Bronchial epithelial cell (primary cell): ENCODE measurements around the gene CCAR1. TPM values are rescaled to one million over a fixed set of nuclear protein-coding genes. Genes with fewer than 3 reads are reported as not detected.
A peak's percentile ranks its signal among the peaks of the same experiment; 100 is the strongest.
"Not testable (repeated sequence)": the region's sequence is repeated elsewhere in the genome, so short reads cannot be mapped to it uniquely, and the experiment has no call there.

Source experiments
- DNase-seq: peaks from one replicate; pipeline ENCODE4 v3.0.0-alpha.2; 2010; ENCODE audit warnings: low read depth
- FAIRE-seq: peaks from 2 replicates; lab custom pipeline; 2011; peaks lifted over from hg19 to GRCh38; lab: Jason Lieb, UNC
- H3K27me3 ChIP-seq: 2 replicates; pipeline ENCODE4 v1.5.1; 2011; ENCODE audit warnings: low read length; ENCODE audit not compliant: control insufficient read depth, insufficient read depth
- H3K36me3 ChIP-seq: 2 replicates; pipeline ENCODE4 v1.5.1; 2011; ENCODE audit warnings: low read length; ENCODE audit not compliant: control insufficient read depth, insufficient read depth
- H3K4me3 ChIP-seq: 2 replicates; pipeline ENCODE4 v1.5.1; 2011; ENCODE audit warnings: mild to moderate bottlenecking, low read depth, low read length, control low read depth
- CTCF ChIP-seq: IDR thresholded peaks from 2 replicates; pipeline ENCODE4 v1.5.1; 2011; ENCODE audit warnings: mild to moderate bottlenecking, moderate library complexity, low read length, control low read depth, inconsistent platforms; ENCODE audit not compliant: insufficient read depth, severe bottlenecking
- total RNA-seq: library from RNA; depleted of rRNA; stranded (reverse); fragments of >200 nt; gene quantifications from 2 replicates; pipeline ENCODE4 v1.2.1, GENCODE V29; 2014

The CCAR1 gene
- total RNA-seq, 1 donor from 2014 or later: 19.2 TPM

DNA sequence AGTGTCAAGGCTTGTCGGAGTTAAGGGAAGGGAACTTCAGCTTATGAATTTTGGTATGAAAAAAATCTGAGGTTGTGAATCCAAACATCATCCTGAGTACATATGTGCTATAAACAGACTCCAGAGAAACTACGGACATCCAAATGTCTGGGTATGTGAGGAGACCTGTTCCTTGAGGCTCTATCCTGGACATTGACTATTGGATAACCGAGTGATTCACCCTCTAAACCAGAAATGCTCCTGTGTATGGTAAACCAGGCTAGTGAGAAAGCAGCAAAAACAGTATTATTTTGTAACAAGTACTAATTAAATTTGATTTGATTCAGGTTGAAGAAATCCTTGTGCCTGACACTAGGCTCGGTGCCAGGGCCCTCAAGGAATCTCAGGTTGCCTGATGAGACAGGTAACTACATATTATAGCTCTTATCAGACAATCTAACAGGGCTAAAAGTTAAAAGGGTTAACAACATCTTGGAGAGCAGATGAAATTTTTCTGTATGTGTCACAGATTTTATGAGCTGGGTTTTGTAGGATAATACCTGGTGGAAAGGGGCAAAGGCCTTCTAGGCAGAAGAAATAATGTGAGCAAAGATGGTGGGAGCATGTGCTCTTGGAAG is 95.9 kb downstream of the CCAR1 start:
- FAIRE-seq (no peak), DNase-seq (no peak)
- H3K4me3 ChIP-seq: no peak overlapping the region
- no peaks in the 10 kb centered on the region for H3K27me3 ChIP-seq
- no peaks in the 10 kb centered on the region for H3K36me3 ChIP-seq
- TF ChIP-seq CTCF: no peak

DNA sequence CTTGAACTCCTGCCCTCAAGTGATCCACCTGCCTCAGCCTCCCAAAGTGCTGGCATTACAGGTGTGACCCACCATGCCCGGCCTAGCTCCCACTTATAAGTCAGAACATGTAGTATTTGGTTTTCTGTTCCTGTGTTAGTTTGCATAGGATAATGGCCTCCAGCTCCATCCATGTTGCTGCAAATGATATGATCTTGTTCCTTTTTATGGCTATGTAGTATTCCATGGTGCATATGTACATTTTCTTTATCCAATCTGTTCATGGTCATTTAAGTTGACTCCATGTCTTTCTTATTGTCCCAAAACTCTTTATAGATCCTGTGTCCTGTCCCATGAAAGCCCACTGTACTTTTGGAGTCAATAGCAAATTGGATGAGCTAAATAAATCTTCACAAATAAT is 99.3 kb downstream of the CCAR1 start:
- not testable (repeated sequence) for H3K36me3 ChIP-seq, FAIRE-seq, H3K4me3 ChIP-seq, DNase-seq, H3K27me3 ChIP-seq

GRCh38 chr10:68822626-68823025 is 101.6 kb downstream of the CCAR1 start:
- H3K27me3 ChIP-seq, FAIRE-seq, DNase-seq, H3K4me3 ChIP-seq, H3K36me3 ChIP-seq: not testable (repeated sequence)

DNA sequence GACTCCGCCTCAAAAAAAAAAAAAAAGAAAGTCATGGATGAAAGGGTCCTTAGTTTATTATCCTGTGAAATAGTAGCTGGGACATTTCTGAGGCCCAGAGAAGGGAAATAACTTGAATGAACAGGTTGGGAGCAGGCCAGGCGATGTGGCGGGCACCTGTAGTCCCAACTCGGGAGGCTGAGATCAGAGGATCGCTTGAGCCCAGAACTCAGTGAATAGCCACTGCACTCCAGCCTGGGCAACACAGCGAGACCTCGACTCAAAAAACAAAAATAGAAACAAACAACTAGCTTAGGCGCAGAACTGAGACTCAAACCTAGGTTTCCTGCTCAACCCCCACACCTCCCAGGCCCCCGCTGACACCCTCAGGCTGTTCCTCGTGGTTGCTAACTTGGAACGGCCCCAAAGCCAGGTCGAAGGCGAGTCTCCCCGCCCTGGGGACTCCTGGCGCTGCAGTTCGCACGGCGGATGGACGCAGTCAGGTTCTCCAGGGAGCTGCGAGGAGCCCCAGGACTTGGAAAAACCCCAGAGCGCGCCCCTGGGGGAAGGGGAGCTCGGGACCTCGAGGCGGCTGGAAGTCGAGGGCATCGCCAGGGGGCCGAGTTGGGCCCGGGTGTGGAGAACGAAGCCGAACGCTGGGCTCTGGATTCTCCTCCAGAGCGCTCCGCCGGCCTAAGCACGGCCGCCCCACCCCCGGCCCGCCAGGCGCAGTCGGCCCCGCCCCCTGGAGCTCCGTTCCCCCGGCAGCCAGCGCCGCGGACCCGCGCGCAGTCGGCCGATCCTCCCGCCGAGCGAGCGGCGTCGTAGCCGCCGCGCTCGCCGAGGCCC is 105.9 kb downstream of the CCAR1 start, which contains the start of gene STOX1:
STOX1 (plus strand) TSS at position 768 of the 828 bp plus-strand sequence. CDS start 93 bp downstream, outside the sequence.
- peaks cover 4% of the 10 kb centered on the region for H3K27me3 ChIP-seq
- no peak for TF ChIP-seq CTCF
- peak within 1 kb of the TSS; percentile 39 for H3K4me3 ChIP-seq
- DNase-seq (peak; percentile 22), FAIRE-seq (no peak)
- H3K36me3 ChIP-seq: no peaks in the 10 kb centered on the region

DNA sequence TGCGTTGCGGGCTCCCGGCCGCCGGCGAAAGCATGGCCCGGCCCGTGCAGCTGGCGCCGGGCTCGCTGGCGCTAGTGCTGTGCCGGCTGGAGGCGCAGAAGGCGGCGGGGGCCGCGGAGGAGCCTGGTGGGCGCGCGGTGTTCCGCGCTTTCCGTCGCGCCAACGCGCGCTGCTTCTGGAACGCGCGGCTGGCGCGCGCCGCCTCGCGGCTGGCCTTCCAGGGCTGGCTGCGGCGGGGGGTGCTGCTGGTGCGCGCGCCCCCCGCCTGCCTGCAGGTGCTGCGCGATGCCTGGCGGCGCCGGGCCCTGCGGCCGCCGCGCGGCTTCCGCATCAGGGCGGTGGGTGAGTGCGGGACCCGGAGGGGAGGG is 106.5 kb downstream of the CCAR1 start:
- not testable (repeated sequence) for H3K36me3 ChIP-seq, FAIRE-seq

DNA sequence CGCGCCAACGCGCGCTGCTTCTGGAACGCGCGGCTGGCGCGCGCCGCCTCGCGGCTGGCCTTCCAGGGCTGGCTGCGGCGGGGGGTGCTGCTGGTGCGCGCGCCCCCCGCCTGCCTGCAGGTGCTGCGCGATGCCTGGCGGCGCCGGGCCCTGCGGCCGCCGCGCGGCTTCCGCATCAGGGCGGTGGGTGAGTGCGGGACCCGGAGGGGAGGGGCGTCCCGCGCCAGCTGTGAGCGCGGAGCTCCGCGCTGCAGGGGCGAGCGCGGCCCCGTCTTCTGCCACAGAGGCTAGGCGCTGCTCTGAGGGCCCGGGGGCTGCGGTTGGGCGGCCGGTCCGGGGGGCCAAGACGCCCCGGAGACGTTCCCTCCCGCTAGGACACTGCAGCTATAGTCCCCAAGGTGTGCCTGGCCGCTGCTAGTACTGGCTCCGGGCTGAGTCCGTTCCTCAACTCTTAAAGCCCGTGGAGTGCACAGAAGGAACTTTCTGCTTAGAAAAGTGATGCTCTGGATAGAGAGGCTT is 107.1 kb downstream of the CCAR1 start:
- H3K36me3 ChIP-seq, H3K4me3 ChIP-seq, H3K27me3 ChIP-seq, DNase-seq, FAIRE-seq: not testable (repeated sequence)

More for the DNA sequence above, 106.5 kb downstream of the CCAR1 start:
- not testable (repeated sequence) for DNase-seq, H3K27me3 ChIP-seq
- H3K4me3 ChIP-seq: peak overlapping the region; percentile 39

GRCh38 chr10:68828833-68829232 is 107.8 kb downstream of the CCAR1 start:
- Histone ChIP-seq H3K27me3 (peaks cover 4% of the 10 kb centered on the region), H3K4me3 (no peak overlapping the region), H3K36me3 (no peaks in the 10 kb centered on the region)
- no peak for TF ChIP-seq CTCF
- FAIRE-seq (no peak), DNase-seq (no peak)
